H1 (cell line): Measurements from ENCODE around the gene SLX9. TPM values are rescaled to one million over a fixed set of nuclear protein-coding genes. Genes with fewer than 3 reads are reported as not detected.

Experiments used
- ASH2L ChIP-seq: fragments of 200-600, 300-600 bp; sonication (generic); IDR thresholded peaks from one replicate; pipeline ENCODE4 v1.7.1; 2017; ENCODE audit warnings: low read length
- CBX8 ChIP-seq: fragments of 300-800, 300-1000 bp; sonication (generic); IDR thresholded peaks from 2 replicates; pipeline ENCODE4 v1.7.1; 2016; ENCODE audit warnings: low read depth, low read length, borderline replicate concordance
- EGR1 ChIP-seq: IDR thresholded peaks from 2 replicates; pipeline ENCODE4 v1.6.1; 2011; ENCODE audit warnings: low read depth, low read length, borderline replicate concordance
- SIN3A ChIP-seq, 2 experiments: IDR thresholded peaks in 1 of 2; conservative IDR thresholded peaks in 1 of 2; 2 replicates each; pipeline ENCODE4 v1.6.1; 2011 to 2012; ENCODE audit warnings: low read length in 2 of 2, improper control_type of control experiment in 1 of 2, low read depth in 1 of 2, mild to moderate bottlenecking in 1 of 2
- polyA plus RNA-seq, 7 experiments: library from polyadenylated mRNA; depleted of rRNA in 3 of 7; stranded (reverse) in 5 of 7; unstranded in 2 of 7; fragments of >200 nt in 5 of 7; fragments of 200-250 nt in 2 of 7; gene quantifications; 1 replicate in 5 of 7; 2 replicates in 1 of 7; 4 replicates in 1 of 7; pipeline versions ENCODE4 v1.2.1 to v1.2.3, GENCODE V29; 2011 to 2013; ENCODE audit warnings: missing spikeins in 2 of 7, mixed read lengths in 2 of 7
- total RNA-seq: library from RNA; stranded (reverse); fragmentation: NEBNext Ultra II Directional; extraction: Animal tissue kit (Norgen Biotek cat#: 25700); gene quantifications from 2 replicates; pipeline ENCODE4 v1.2.1, GENCODE V29; 2021

The SLX9 gene
- total and polyA plus RNA-seq, 2 of the 8 experiments (the other 6 are each of a cell fraction or from before 2014, with no cell fraction given), result 17.7 to 57.3 TPM

- no peak for TF ChIP-seq EGR1
- no peak for TF ChIP-seq CBX8
- no peak for TF ChIP-seq ASH2L
- no peak for TF ChIP-seq SIN3A (conservative IDR thresholded peaks at IDR 0.05 in 1 of 2, IDR thresholded peaks at IDR 0.05 in 1 of 2; ENCODE audit: low read depth in 1 of 2, low read length in 2 of 2)
- TF ChIP-seq, all 59 proteins: peak for 0
These were observed 4.9 kb upstream of the SLX9 start (continued) for GRCh38 chr21:44934797-44935532.
